CD4-positive, alpha-beta T cell treated with Interleukin-6 for 4 hours (primary cell): Measurements from ENCODE around the gene GLRX3.
"Not testable (repeated sequence)": the region's sequence is repeated elsewhere in the genome, so short reads cannot be mapped to it uniquely, and the experiment has no call there.

Source experiments
- DNase-seq: peaks from one replicate; pipeline ENCODE4 v3.0.0-alpha.2; 2020; ENCODE audit warnings: mixed read lengths

The GLRX3 gene

GRCh38 chr10:130136226-130137089 is at the start of gene GLRX3:
Gene GLRX3 (plus strand): TSS chr10:130136391. CDS start chr10:130136421, 30 bp downstream.
- peak; percentile 92 for DNase-seq

- not testable (repeated sequence) for DNase-seq
Measured at GRCh38 chr10:130090565-130090964, 45.6 kb upstream of the GLRX3 start.

- no peak for DNase-seq
Measured at GRCh38 chr10:130099344-130099743, 36.8 kb upstream of the GLRX3 start.

- DNase-seq: no peak
Measured at GRCh38 chr10:130105724-130106123, 30.5 kb upstream of the GLRX3 start.

GRCh38 chr10:130108146-130108545 is 28.0 kb upstream of the GLRX3 start:
- not testable (repeated sequence) for DNase-seq

- no peak for DNase-seq
Measured at GRCh38 chr10:130108934-130109604, 27.1 kb upstream of the GLRX3 start.

GRCh38 chr10:130109796-130110245 is 26.4 kb upstream of the GLRX3 start:
- peak; percentile 86 for DNase-seq

GRCh38 chr10:130110246-130111112 is 25.7 kb upstream of the GLRX3 start, which contains the start of gene C10orf143:
Gene C10orf143 (minus strand): TSS chr10:130110830. CDS start chr10:130110772, 58 bp downstream.
- peak; percentile 98 for DNase-seq

GRCh38 chr10:130111113-130111851 is 24.9 kb upstream of the GLRX3 start:
- peak; percentile 95 for DNase-seq

- DNase-seq: no peak
Measured at GRCh38 chr10:130111852-130112180, 24.4 kb upstream of the GLRX3 start.

GRCh38 chr10:130112821-130113220 is 23.4 kb upstream of the GLRX3 start:
- DNase-seq: no peak

- not testable (repeated sequence) for DNase-seq
Measured at GRCh38 chr10:130116942-130117341, 19.2 kb upstream of the GLRX3 start.

GRCh38 chr10:130117535-130117934 is 18.7 kb upstream of the GLRX3 start:
- not testable (repeated sequence) for DNase-seq

GRCh38 chr10:130121486-130122079 is 14.6 kb upstream of the GLRX3 start:
- no peak for DNase-seq

- DNase-seq: peak; percentile 59
Measured at GRCh38 chr10:130127364-130128061, 8.7 kb upstream of the GLRX3 start.

GRCh38 chr10:130128062-130128781 is 8.0 kb upstream of the GLRX3 start:
- no peak for DNase-seq

- no peak for DNase-seq
Measured at GRCh38 chr10:130128922-130129321, 7.3 kb upstream of the GLRX3 start.

- no peak for DNase-seq
Measured at GRCh38 chr10:130135676-130136225, 440 bp upstream of the GLRX3 start.

- DNase-seq: no peak
Measured at GRCh38 chr10:130137090-130137448, 878 bp downstream of the GLRX3 start.
